Measurements from ENCODE around the gene EHMT1. TPM values are rescaled to one million over a fixed set of nuclear protein-coding genes. Genes with fewer than 3 reads are reported as not detected.

The EHMT1 gene
- total RNA-seq, 2 donors from 2014 or later, result 67.5 to 69.3 TPM

DNA sequence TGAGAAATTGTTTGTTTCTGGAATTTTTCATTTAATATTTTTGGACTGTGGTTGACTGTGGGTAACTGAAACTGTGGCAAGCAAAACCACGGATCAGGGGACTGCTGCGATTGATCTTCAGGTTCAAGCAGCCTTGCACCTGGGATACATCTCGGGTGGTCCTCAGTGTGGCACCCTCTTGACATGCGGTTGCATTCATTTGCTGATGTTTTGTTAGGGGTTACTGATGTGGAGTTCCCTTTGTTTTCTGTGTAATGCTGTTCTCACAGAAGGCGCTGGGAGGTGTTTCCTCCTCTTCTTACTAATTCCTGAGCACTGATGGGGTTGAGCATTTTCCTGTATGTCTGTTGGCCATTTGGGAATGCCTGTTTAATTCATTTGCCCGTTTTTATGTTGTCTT lies 60.4 kb downstream of the EHMT1 start:
- no peak overlapping the region for H3K27ac Mint-ChIP-seq
- no peaks in the 10 kb centered on the region for H3K9me3 Mint-ChIP-seq
- DNase-seq, result no peak
- peaks cover 0 to 4% of the 10 kb centered on the region in 2 donors for H3K36me3 Mint-ChIP-seq (ENCODE audit: insufficient read depth in 2 of 2)
- H3K4me3 Mint-ChIP-seq, result no peak overlapping the region
- no peak for ATAC-seq (replicated peaks in 1 of 2)
- peaks cover 24% of the 10 kb centered on the region for H3K4me1 Mint-ChIP-seq (ENCODE audit: low read depth)
- no peaks in the 10 kb centered on the region for H3K27me3 Mint-ChIP-seq (ENCODE audit: low read depth)

DNA sequence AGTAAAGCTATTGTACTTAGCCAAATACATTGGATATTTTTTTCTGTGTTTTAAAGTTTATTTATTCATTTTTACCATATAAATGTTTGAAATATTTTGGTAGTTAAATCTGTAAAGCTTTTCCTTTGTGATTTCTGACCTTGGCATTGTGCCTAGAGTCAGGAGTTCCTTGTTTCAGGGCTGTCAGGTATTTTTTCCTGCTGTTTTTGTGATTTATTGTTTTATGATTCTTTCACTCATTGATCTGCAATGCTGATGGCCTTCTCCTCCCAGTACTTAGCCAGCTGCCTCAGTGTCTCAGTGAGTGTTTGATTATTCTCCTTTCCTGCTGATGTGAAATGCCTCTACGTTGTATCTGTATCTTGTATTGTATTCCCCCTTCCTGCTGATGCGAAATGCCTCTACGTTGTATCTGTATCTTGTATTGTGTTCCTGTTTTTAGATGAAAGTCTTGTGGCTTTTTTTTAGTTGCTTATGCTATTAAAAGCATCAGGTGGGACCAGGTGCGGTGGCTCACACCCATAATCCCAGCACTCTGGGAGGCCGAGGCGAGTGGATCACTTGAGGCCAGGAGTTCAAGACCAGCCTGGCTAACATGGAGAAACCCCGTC lies 61.0 kb downstream of the EHMT1 start:
- H3K27me3 Mint-ChIP-seq (ENCODE audit: low read depth), result no peaks in the 10 kb centered on the region
- no peak overlapping the region for H3K4me3 Mint-ChIP-seq
- no peaks in the 10 kb centered on the region for H3K9me3 Mint-ChIP-seq
- no peak overlapping the region for H3K27ac Mint-ChIP-seq
- no peak for DNase-seq
- H3K4me1 Mint-ChIP-seq (ENCODE audit: low read depth), result peaks cover 24% of the 10 kb centered on the region
- no peak for ATAC-seq (replicated peaks in 1 of 2)
- peaks cover 0 to 4% of the 10 kb centered on the region in 2 donors for H3K36me3 Mint-ChIP-seq (ENCODE audit: insufficient read depth in 2 of 2)

DNA sequence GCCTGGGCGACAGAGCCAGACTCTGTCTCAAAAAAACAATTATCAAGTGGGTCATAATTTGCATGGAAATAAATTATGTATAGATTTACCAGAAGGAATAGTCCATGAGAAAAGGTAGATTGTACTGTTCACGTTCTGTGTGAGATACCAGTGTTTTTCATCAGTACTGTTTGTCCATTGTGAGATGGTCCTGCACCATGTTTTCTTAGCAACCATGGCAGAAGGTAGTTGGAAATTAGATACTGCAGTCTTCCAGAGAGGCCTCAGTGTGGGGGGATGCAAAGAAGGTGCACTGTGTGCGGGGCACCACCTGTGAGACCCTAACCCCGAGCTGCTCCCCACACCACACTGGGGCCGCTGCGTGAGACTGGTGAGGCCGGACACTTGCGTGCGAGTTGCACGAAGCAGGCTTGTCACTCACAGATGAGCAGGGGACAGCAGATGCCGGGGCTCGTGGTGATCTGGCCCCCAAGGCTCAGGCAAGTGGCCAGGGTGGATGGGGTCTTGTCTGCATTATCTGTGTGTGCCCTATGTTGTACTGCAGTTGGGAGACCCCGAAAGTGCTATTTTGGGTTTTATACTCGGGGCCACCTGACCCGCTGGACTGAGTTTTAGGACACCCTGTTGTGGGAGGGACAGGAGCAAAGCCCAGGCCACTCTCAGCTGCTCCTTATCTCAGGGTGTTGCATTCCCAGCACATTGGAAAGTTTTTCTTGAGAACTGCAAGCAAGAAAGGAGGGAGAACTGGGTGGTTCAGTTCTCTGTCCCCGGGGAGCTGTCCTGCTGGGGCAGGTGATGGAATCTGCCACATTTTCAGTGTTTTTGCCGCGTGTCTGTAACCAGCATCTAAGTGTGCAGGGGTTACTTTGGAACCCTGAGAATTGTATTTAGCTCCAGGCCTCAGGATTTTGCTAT lies 61.9 kb downstream of the EHMT1 start:
- no peak overlapping the region for H3K27ac Mint-ChIP-seq
- H3K27me3 Mint-ChIP-seq (ENCODE audit: low read depth), result no peaks in the 10 kb centered on the region

DNA sequence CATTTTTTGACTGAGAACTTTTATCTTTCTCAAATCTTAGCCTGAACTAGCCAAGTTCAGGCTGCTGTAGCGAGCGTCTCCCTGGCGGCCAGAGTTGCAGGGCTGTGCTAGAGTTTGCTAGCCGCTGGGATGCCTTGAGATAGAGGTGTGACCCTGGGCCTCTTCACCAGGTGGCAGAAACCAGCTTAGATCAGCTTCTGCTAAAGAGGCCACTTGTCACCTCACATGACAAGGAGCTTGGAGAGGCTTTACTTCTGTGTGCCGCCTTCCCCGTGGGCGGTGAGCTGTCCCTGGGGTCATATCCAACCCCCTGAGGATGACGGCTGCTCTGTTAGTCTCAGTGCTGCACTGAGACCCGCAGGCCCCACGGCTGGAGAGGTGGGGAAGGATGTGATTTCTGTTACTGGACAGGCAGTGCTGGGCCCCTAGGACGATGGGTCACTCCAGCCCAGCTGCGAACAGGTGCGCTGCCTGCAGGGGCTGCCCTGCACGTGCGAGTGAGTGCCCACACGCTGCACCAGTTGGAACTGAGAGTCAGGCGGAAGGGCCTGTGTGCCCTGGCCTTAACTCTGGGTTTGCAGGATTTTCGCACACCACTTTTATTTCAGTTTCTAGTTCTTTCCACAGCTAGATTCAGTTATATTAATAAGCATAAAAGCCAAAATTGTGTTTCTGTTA lies 63.8 kb downstream of the EHMT1 start:
- no peaks in the 10 kb centered on the region for H3K27me3 Mint-ChIP-seq (ENCODE audit: low read depth)
- DNase-seq (no peak), ATAC-seq (replicated peaks in 1 of 2) (no peak)
- peaks cover 29% of the 10 kb centered on the region for H3K4me1 Mint-ChIP-seq (ENCODE audit: low read depth)
- no peak overlapping the region for H3K4me3 Mint-ChIP-seq
- peaks cover 2 to 7% of the 10 kb centered on the region in 2 donors for H3K36me3 Mint-ChIP-seq (ENCODE audit: insufficient read depth in 2 of 2)
- no peak overlapping the region for H3K27ac Mint-ChIP-seq
- no peaks in the 10 kb centered on the region for H3K9me3 Mint-ChIP-seq

More for the DNA sequence above, 61.9 kb downstream of the EHMT1 start:
- no peak for ATAC-seq (replicated peaks in 1 of 2)
- H3K36me3 Mint-ChIP-seq (ENCODE audit: insufficient read depth in 2 of 2), result peaks cover 2 to 7% of the 10 kb centered on the region in 2 donors
- H3K4me1 Mint-ChIP-seq (ENCODE audit: low read depth), result peaks cover 26% of the 10 kb centered on the region
- H3K9me3 Mint-ChIP-seq, result no peaks in the 10 kb centered on the region
- no peak for DNase-seq
- H3K4me3 Mint-ChIP-seq, result no peak overlapping the region

DNA sequence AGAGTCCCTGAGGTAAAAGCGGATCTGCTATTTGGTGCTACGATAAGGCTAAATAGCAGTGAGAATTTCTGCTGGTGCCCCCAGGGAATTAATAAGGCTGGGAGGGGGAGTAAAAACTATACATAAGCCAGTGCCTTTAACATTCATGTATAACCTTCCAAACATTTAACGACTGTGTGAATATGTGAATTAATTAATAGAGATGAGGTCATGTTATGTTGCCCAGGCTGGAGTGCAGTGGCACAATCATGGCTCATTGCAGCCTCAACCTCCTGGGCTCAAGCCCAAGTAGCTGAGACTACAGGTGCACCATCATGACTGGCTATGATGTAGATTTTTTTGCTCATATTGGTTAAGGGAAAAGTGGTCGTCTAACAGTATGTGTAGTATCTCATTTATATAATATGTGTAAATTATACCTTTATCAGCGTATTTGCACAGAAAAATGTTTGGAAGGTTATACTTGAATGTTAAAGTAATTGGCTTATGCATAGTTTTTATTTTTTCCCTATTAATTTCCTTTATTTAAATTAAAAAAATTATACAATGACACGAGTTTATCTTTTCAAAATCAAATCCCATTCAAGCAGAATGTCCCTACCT lies 64.6 kb downstream of the EHMT1 start:
- H3K27me3 Mint-ChIP-seq (ENCODE audit: low read depth), result no peaks in the 10 kb centered on the region
- H3K4me1 Mint-ChIP-seq (ENCODE audit: low read depth), result peaks cover 26% of the 10 kb centered on the region
- no peak for ATAC-seq (replicated peaks in 1 of 2)
- peaks cover 2 to 6% of the 10 kb centered on the region in 2 donors for H3K36me3 Mint-ChIP-seq (ENCODE audit: insufficient read depth in 2 of 2)
- H3K27ac Mint-ChIP-seq, result no peak overlapping the region
- H3K9me3 Mint-ChIP-seq, result no peaks in the 10 kb centered on the region
- DNase-seq, result no peak
- no peak overlapping the region for H3K4me3 Mint-ChIP-seq

DNA sequence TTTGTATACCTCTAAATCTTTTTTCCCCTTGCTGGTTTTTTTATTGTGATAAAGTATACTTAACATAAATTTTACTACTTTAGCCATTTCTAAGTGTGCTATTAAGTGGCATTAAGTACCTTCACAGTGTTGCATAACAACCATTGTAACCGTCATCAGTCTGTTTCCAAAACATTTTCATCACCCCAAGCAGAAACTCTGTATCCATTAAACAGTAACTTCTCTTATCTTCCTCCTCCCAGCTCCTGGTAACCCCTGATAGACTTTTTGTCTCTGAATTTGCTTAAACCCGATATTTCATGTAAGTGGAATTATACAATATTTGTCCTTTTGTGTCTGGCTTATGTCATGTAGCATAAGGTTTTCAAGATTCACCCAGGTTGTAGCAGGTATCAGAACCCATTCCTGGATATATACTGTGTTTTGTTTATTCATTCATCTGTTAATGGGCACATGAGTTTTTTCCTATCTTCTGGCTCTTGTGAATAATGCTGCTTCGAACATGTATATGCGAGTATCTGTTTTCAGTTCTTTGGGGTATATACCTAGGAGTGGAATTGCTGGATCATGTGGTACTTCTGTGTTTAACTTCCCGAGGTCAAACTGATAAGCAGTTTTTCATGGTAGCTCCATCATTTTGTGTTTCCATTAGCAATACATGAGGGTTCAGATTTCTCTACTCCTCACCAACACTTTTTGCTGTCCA lies 66.4 kb downstream of the EHMT1 start:
- Mint-ChIP-seq H3K27me3 (ENCODE audit: low read depth) (no peaks in the 10 kb centered on the region), H3K27ac (no peak overlapping the region), H3K9me3 (no peaks in the 10 kb centered on the region), H3K36me3 (ENCODE audit: insufficient read depth in 2 of 2) (peaks cover 2 to 3% of the 10 kb centered on the region in 2 donors), H3K4me1 (ENCODE audit: low read depth) (peaks cover 22% of the 10 kb centered on the region), H3K4me3 (no peak overlapping the region)
- ATAC-seq (replicated peaks in 1 of 2) (no peak), DNase-seq (no peak)

DNA sequence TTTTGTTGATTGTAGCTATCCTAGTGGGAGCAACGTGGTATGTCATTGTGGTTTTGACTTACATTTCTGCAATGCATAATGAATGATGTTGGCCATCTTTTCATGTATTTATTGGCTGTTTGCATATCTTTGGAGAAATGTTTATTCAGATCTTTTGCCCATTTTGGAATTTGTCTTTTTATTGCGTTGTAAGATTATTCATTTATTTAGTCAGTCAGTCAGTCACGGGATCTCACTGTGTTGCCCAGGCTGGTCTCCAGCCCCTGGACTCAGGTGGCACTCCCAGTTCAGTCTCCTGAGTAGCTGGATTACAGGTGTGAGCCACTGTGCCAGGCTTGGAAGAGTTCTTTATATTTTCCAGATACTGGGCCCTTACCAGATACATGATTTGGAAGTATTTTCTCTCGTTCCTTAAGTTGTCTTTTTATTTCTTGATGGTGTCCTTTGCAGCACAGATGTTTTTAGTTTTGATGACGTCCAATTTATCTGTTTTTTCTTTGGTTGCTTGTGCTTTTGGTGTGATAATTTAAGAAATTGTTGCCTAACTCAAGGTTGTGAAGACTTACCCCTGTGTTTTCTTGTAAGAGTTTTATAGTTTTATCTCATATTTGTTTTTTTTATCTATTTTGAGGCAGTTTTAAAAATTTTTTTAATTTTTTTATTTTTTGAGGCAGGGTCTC lies 67.1 kb downstream of the EHMT1 start:
- DNase-seq (no peak), ATAC-seq (replicated peaks in 1 of 2) (no peak)
- Mint-ChIP-seq H3K27me3 (ENCODE audit: low read depth) (no peaks in the 10 kb centered on the region), H3K36me3 (ENCODE audit: insufficient read depth in 2 of 2) (peaks cover 2 to 3% of the 10 kb centered on the region in 2 donors), H3K9me3 (no peaks in the 10 kb centered on the region), H3K4me1 (ENCODE audit: low read depth) (peaks cover 24% of the 10 kb centered on the region), H3K27ac (no peak overlapping the region), H3K4me3 (no peak overlapping the region)

DNA sequence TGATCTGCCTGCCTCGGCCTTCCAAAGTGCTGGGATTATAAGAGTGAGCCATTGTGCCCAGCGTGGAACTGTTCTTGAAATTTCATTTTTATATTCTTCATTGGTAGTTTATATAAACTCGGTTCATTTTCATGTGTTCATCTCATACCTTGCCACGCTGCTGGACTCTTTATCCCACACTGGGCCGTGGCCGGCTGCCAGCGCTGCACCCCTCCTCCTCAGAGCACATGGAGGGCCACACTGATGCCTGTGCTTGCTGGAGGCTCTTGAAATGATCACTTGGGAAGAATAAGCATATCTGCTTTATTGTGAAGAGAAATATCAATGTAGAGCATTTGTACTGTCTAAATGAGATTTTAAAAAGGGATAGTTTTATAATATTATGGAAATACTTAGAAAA lies 69.5 kb downstream of the EHMT1 start:
- Mint-ChIP-seq H3K4me1 (ENCODE audit: low read depth) (peaks cover 27% of the 10 kb centered on the region), H3K27ac (no peak overlapping the region), H3K4me3 (no peak overlapping the region), H3K27me3 (ENCODE audit: low read depth) (no peaks in the 10 kb centered on the region), H3K36me3 (ENCODE audit: insufficient read depth in 2 of 2) (peaks cover 2 to 3% of the 10 kb centered on the region in 2 donors), H3K9me3 (no peaks in the 10 kb centered on the region)
- DNase-seq (no peak), ATAC-seq (replicated peaks in 1 of 2) (no peak)

DNA sequence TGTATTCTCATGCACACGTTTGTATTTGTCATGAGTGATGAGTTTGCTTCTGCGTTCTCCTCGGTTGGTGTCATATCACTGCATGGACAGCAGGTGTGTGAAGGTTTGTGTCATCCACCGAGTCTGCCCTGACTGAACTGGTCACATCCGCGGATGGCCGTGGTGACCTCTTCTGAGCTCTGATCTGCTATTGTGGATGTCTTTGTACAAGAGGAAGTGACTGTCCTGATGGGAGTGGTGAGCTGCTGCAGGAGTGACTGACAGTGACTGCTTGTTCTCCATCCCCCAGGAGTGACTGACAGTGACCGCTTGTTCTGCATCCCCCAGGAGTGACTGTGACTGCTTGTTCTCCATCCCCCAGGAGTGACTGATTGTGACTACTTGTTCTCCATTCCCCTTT lies 69.9 kb downstream of the EHMT1 start:
- DNase-seq (no peak), ATAC-seq (replicated peaks in 1 of 2) (no peak)
- Mint-ChIP-seq H3K4me1 (ENCODE audit: low read depth) (peaks cover 27% of the 10 kb centered on the region), H3K4me3 (no peak overlapping the region), H3K27me3 (ENCODE audit: low read depth) (no peaks in the 10 kb centered on the region), H3K36me3 (ENCODE audit: insufficient read depth in 2 of 2) (peaks cover 2 to 3% of the 10 kb centered on the region in 2 donors), H3K27ac (no peak overlapping the region), H3K9me3 (no peaks in the 10 kb centered on the region)

DNA sequence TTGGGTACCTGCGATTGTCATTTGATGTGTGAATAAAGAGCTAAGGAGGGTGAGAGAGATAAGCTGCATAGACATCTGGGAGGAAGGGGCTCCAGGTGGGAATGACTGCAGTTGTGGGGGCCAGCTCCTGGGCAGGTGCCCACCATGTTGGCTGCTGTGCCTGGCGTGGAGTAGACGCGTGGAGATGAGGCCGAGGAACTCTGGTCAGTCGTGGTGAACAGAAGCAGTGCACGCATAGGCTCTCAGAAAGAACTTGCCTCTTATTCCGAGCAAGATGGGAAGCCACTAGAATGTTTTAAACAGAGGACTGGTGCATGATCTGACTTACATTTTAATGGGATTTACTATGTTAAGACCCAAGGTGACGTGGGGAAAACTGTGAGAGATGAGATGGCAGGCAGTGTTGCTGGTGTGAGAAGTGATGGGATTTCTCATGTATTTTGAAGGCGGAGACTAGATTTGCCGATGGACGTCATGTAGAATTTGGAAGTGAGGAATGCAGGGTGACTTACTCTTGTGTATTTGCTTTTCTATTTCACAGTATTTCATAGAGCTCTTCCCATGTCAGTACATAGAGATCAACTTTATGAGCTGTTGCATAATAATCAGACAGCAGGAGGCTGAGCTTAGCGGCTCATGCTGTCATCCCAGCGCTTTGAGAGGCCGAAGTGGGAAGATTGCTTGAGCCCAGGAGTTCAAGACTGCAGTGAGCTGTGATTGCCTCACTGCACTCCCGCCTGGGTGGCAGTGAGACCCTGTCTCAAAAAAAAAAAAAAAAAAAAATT lies 71.1 kb downstream of the EHMT1 start:
- no peaks in the 10 kb centered on the region for H3K9me3 Mint-ChIP-seq
- no peak overlapping the region for H3K4me3 Mint-ChIP-seq
- H3K27ac Mint-ChIP-seq, result no peak overlapping the region
- H3K4me1 Mint-ChIP-seq (ENCODE audit: low read depth), result peaks cover 27% of the 10 kb centered on the region
- DNase-seq, result no peak
- H3K27me3 Mint-ChIP-seq (ENCODE audit: low read depth), result no peaks in the 10 kb centered on the region
- no peak for ATAC-seq (replicated peaks in 1 of 2)
- H3K36me3 Mint-ChIP-seq (ENCODE audit: insufficient read depth in 2 of 2), result peaks cover 2 to 3% of the 10 kb centered on the region in 2 donors

DNA sequence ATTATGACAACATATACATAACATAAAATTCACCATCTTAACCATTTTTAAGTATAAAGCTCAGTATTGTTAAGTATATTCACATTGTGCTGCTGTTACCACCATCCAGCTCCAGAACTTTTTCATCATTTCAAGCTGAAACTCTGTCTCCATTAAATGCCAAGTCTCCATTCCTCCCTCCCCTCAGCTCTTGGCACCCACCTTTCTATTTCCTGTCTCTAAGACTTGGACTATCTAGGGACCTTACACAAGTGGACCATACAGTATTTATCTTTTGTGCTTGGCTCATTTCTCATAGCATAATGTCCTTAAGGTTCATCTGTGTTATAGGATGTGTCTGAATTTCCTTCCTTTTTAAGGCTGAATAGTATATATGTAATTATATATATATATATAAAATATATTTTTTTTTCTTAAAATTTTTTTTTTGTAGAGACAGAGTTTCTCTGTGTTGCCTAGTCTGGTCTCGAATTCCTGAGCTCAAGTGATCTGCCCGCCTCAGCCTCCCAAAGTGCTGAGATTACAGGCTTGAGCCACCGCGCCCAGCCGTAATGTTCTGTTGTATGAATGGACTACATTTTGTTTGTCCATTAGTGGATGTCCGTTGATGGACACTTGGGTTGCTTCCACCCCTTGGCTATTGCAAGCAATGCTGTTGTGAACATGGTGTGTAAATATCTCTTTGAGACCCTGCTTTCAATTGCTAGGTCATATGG lies 72.3 kb downstream of the EHMT1 start:
- H3K36me3 Mint-ChIP-seq (ENCODE audit: insufficient read depth in 2 of 2), result no peaks in the 10 kb centered on the region

More for the DNA sequence above, 72.3 kb downstream of the EHMT1 start:
- H3K27ac Mint-ChIP-seq, result no peak overlapping the region
- no peaks in the 10 kb centered on the region for H3K27me3 Mint-ChIP-seq (ENCODE audit: low read depth)
- ATAC-seq (replicated peaks in 1 of 2) (no peak), DNase-seq (no peak)
- H3K4me1 Mint-ChIP-seq (ENCODE audit: low read depth), result peaks cover 29% of the 10 kb centered on the region
- H3K4me3 Mint-ChIP-seq, result no peak overlapping the region
- H3K9me3 Mint-ChIP-seq, result no peaks in the 10 kb centered on the region

Data from activated T-cell treated with anti-CD3 and anti-CD28 coated beads, Interleukin-2, amount 50 U/mL, for 72 hours (primary cell).